IPS-18c (cell line): ENCODE data around the gene ZNF416.
A peak's percentile ranks its signal among the peaks of the same experiment; 100 is the strongest.

Experiments used
- H3K4me3 ChIP-seq: 2 replicates; pipeline ENCODE4 v1.7.0; 2013; ENCODE audit warnings: low read depth, mild to moderate bottlenecking, low read length, moderate library complexity; ENCODE audit not compliant: insufficient read depth
- H3K9me3 ChIP-seq: one replicate; pipeline ENCODE4 v1.6.1; 2013; ENCODE audit warnings: mild to moderate bottlenecking, low read length, moderate library complexity; ENCODE audit not compliant: control insufficient read depth, insufficient read depth

Gene ZNF416

DNA sequence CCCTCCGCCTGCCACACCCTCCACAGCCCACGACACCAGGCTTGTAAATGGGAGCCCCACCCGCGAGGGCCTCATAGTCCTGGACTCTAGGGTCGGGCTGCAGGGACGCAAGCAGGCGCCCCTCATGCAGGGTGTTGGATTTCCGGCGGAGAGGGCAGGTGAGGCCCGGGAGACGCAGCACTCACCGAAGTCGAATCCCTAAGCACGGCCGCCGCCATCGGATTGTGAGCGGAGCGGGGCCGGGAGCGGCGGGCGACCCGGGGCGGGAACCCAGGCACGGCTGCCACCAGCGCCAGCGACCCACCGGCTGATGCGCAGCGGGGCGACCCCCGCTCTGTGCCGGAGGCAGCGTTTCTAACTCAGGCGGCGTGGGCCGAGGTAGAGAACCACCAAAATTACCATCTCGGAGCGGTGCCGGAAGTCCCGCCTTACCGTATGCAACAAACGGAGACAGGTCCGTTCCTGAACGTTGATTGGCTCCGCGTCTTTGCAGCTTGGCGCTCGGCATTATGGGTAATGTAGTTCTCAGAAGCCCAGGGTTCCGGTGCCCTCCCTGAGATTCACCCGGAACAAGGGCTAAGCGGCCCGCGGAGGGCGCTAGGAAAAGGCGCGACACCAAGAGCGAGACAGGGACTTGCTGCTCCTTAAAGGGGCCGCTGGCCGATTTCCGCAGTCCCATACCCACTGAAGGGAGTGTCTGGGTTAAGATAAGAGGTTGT is at the start of gene ZNF416:
ZNF416 (minus strand) TSS at position 425 of the 719 bp plus-strand sequence; CDS start at position 218, 207 bp downstream.
- Histone ChIP-seq H3K4me3 (peak within 1 kb of the TSS; percentile 99), H3K9me3 (peaks cover 15% of the 10 kb centered on the region)

- Histone ChIP-seq H3K4me3 (no peak overlapping the region), H3K9me3 (peaks cover 45% of the 10 kb centered on the region)
Measured at GRCh38 chr19:57623091-57623490, 44.4 kb upstream of the ZNF416 start.

DNA sequence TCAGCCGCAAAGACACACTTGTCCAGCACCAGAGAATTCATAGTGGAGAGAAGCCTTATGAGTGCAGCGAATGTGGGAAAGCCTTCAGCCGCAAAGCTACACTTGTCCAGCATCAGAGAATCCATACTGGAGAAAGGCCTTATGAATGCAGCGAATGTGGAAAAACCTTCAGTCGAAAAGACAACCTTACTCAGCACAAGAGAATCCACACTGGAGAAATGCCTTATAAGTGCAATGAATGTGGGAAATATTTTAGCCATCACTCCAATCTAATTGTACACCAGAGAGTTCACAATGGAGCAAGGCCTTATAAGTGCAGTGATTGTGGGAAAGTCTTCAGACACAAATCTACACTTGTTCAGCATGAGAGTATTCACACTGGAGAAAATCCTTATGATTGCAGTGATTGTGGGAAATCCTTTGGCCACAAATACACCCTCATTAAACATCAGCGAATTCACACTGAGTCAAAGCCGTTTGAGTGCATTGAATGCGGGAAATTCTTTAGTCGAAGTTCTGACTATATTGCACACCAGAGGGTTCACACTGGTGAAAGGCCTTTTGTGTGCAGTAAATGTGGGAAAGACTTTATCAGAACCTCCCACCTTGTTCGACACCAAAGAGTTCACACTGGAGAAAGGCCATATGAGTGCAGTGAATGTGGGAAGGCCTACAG is 42.1 kb upstream of the ZNF416 start:
- Histone ChIP-seq H3K9me3 (peaks cover 67% of the 10 kb centered on the region), H3K4me3 (peak overlapping the region; percentile 2)

GRCh38 chr19:57615346-57615745 is 36.6 kb upstream of the ZNF416 start:
- H3K4me3 ChIP-seq = peak overlapping the region; percentile 94
- peaks cover 48% of the 10 kb centered on the region for H3K9me3 ChIP-seq

- Histone ChIP-seq H3K4me3 (peak within 1 kb of the TSS; percentile 94), H3K9me3 (peaks cover 36% of the 10 kb centered on the region)
Measured at GRCh38 chr19:57613941-57614743, 35.4 kb upstream of the ZNF416 start, which contains the start of gene ZNF134. TSS of gene ZNF134 (plus strand) at chr19:57614242. CDS start at chr19:57619469, 5,227 bp downstream.

DNA sequence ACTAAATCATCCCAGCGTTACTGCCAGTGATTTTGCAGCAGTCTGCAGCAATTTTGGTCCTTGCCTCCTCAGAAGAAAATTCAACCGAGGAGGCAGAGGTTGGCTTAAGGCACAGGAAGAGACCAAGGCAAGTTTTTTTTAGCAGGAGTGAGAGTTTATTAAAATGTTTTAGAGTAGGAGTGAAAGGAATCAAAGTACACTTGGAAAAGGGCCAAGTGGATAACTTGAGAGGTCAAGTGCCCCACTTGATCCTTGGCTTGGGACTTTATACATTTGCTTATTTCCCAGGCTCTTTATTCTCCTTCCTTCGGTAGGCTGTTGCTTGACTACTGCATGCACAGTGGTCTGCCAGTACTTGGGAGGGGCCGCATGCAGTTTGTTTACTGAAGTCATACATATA is 32.4 kb upstream of the ZNF416 start:
- Histone ChIP-seq H3K4me3 (no peak overlapping the region), H3K9me3 (peaks cover 8% of the 10 kb centered on the region)

DNA sequence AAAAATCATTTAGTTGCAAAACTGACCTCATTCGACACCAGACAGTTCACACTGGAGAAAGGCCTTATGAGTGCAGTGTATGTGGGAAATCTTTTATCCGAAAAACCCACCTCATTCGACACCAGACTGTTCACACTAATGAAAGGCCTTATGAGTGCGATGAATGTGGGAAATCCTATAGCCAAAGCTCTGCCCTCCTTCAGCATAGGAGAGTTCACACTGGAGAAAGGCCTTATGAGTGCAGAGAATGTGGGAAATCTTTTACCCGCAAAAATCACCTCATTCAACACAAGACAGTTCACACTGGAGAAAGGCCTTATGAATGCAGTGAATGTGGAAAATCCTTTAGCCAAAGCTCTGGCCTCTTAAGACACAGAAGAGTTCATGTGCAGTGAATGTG is 28.2 kb upstream of the ZNF416 start:
- H3K9me3 ChIP-seq = no peaks in the 10 kb centered on the region
- H3K4me3 ChIP-seq = no peak overlapping the region

DNA sequence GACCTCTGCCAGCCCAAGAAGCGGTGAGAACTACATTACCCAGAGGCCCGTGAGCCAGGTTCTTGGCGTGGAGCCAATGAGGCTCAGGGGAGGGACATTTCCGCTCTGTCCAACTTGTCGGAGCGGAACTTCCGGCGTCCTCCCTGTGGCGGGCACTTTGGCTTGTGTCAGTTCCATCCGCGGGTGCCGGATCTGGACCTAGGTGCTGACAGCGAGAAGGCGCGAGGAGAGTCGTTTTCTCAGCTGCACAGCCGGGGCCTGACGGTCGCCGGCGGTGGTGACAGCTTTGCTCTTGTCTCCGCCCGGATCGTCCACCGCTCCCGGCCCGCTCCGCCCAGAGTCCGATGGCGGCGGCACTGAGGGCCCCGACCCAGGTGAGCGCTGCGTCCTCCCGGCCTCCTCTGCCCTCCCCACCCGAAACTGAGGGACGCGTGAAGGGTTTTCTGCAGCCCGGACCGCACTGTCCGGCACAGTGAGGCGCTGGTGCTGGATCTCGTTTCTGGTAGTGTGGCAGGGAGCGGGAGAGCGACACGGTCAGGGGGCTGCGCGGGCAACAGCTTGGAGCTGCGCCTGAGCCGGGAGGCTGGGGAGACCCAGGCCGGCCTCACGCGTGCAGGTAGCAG is 21.2 kb upstream of the ZNF416 start, which contains the start of gene ZNF530:
ZNF530 (plus strand) TSS at position 125 of the 623 bp plus-strand sequence. CDS start 4,461 bp downstream, outside the sequence.
- no peaks in the 10 kb centered on the region for H3K9me3 ChIP-seq
- peak within 1 kb of the TSS; percentile 94 for H3K4me3 ChIP-seq

GRCh38 chr19:57599377-57599760 is 20.7 kb upstream of the ZNF416 start:
- Histone ChIP-seq H3K4me3 (peak overlapping the region; percentile 94; the same call in 1 of the 2 replicates), H3K9me3 (no peaks in the 10 kb centered on the region)

GRCh38 chr19:57587529-57587928 is 8.8 kb upstream of the ZNF416 start:
- no peak overlapping the region for H3K4me3 ChIP-seq
- H3K9me3 ChIP-seq = peaks cover 32% of the 10 kb centered on the region

- H3K9me3 ChIP-seq = peaks cover 19% of the 10 kb centered on the region
- H3K4me3 ChIP-seq = peak within 1 kb of the TSS; percentile 84
Measured at GRCh38 chr19:57583521-57584416, 5.1 kb upstream of the ZNF416 start, which contains the start of gene ZIK1. TSS of gene ZIK1 (plus strand) at chr19:57584145. CDS start at chr19:57584357, 212 bp downstream.

DNA sequence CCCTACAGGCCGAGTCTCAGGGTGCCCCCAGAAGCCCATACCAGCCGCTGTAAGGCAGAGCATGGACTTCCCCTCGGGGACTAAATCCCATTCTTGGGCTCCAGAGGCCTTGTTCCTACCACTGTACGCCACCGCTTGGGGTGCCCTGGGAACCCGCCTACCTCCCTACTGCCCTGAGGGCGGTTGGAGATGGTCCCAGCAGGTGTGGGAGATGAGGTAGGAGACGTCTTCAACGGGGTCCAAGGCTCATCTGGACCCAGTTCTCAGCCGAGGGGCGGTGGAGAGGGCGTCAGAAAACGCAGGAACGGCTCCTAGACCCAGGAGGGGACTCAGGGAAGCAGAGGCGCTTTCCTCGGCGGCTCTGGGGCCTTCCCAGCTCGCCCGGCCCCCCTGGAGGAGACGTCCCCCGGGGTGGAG is 4.4 kb upstream of the ZNF416 start:
- Histone ChIP-seq H3K9me3 (peaks cover 17% of the 10 kb centered on the region), H3K4me3 (peak overlapping the region; percentile 84)

DNA sequence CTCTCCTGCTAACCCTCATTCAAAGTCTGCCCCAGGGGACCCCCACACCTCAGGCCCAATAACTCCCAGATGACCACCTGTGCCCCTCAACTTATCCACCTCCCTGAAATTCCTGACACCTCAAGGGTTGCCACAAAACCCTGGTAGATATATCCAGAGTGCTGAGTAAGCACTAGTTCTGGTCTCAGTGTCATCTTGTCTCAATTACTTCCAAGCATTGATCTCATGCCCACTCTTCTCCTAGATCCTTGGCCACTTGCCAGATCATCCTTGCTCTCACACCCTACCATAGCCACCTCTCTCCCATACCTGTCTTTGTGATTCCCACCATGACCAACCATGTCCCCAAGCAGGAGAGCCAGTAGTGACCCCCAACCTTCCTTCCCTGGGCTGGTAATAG is 2.0 kb downstream of the ZNF416 start:
- peaks cover 31% of the 10 kb centered on the region for H3K9me3 ChIP-seq
- no peak overlapping the region for H3K4me3 ChIP-seq

- Histone ChIP-seq H3K9me3 (peaks cover 37% of the 10 kb centered on the region), H3K4me3 (no peak overlapping the region)
Measured at GRCh38 chr19:57572415-57572947, 6.2 kb downstream of the ZNF416 start.

DNA sequence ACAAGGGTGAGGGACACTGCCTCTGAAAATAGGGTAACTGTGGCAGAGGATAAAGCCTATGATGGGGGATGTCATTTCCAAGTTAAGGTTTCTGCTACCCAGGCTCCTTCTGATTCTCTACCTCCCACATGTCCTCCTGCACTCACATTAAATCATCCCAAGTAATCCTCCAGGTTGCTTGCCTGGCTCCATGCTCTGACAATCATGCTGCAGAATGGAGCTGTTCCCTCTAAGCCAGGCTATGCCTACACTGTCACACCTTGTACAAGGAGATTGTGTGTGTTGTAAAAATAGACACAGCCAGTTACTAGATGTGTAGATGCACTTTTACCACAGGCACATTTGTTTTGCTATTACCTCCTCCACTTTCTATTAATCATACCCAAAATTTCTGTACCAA is 8.0 kb downstream of the ZNF416 start:
- Histone ChIP-seq H3K9me3 (peaks cover 50% of the 10 kb centered on the region), H3K4me3 (no peak overlapping the region; the same call in 1 of the 2 replicates)
